CD14-positive monocyte (primary cell): ENCODE measurements around the gene PIP4K2C. TPM values are rescaled to one million over a fixed set of nuclear protein-coding genes. Genes with fewer than 3 reads are reported as not detected.

ENCODE experiments used
- DNase-seq, 3 donors: peaks; one replicate each; pipeline ENCODE4 v3.0.0-alpha.2; 2011 to 2022
- H2AFZ ChIP-seq: 2 replicates; pipeline ENCODE4 v1.6.0; 2012; ENCODE audit warnings: mild to moderate bottlenecking, low read depth, low read length, inconsistent platforms; ENCODE audit not compliant: insufficient read depth, poor library complexity, severe bottlenecking
- H3K27ac ChIP-seq, 2 donors: 1 replicate in 1 of 2; 2 replicates in 1 of 2; pipeline ENCODE4 v1.5.1; 2012 to 2013; ENCODE audit warnings: low read length in 2 of 2, control low read depth in 1 of 2, inconsistent platforms in 1 of 2, low read depth in 1 of 2, mild to moderate bottlenecking in 1 of 2
- H3K27me3 ChIP-seq, 2 donors: one replicate each; pipeline versions ENCODE4 v1.6.0 to v1.6.1; 2011 to 2013; ENCODE audit warnings: low read length in 2 of 2; ENCODE audit not compliant: control insufficient read depth in 2 of 2, insufficient read depth in 2 of 2
- H3K36me3 ChIP-seq, 2 donors: replicated peaks in 1 of 2; 1 replicate in 1 of 2; 2 replicates in 1 of 2; pipeline versions ENCODE4 v1.5.1 to v1.6.1; 2012 to 2013; ENCODE audit warnings: low read length in 2 of 2, control low read depth in 1 of 2, inconsistent platforms in 1 of 2, mild to moderate bottlenecking in 1 of 2; ENCODE audit not compliant: insufficient read depth in 2 of 2, control insufficient read depth in 1 of 2
- H3K4me1 ChIP-seq, 2 donors: 1 replicate in 1 of 2; 2 replicates in 1 of 2; pipeline versions ENCODE4 v1.5.1 to v1.6.1; 2012 to 2013; ENCODE audit warnings: low read length in 2 of 2, control low read depth in 1 of 2, inconsistent platforms in 1 of 2, mild to moderate bottlenecking in 1 of 2, moderate library complexity in 1 of 2; ENCODE audit not compliant: insufficient read depth in 2 of 2, control insufficient read depth in 1 of 2
- H3K4me2 ChIP-seq: replicated peaks from 2 replicates; pipeline ENCODE3; 2012; ENCODE audit warnings: low read length, moderate library complexity, mild to moderate bottlenecking; ENCODE audit not compliant: poor library complexity, severe bottlenecking; ENCODE audit errors: extremely low read depth
- H3K4me3 ChIP-seq, 3 experiments: fragments of 200-600 bp in 1 of 3; sonication (generic) in 1 of 3; replicated peaks in 1 of 3; 1 replicate in 2 of 3; 2 replicates in 1 of 3; pipeline ENCODE4 v1.5.1; 2011 to 2013; ENCODE audit warnings: low read length in 3 of 3, mild to moderate bottlenecking in 3 of 3, control low read depth in 2 of 3, low read depth in 2 of 3, inconsistent platforms in 1 of 3, moderate library complexity in 1 of 3
- H3K79me2 ChIP-seq: 2 replicates; pipeline ENCODE4 v1.6.0; 2012; ENCODE audit warnings: mild to moderate bottlenecking, control low read depth, inconsistent platforms, low read length, moderate library complexity; ENCODE audit not compliant: insufficient read depth
- H3K9ac ChIP-seq: 2 replicates; pipeline ENCODE4 v1.6.0; 2017; ENCODE audit warnings: low read length, mild to moderate bottlenecking; ENCODE audit not compliant: insufficient read depth, poor library complexity, severe bottlenecking
- H3K9me3 ChIP-seq, 2 donors: replicated peaks in 1 of 2; 1 replicate in 1 of 2; 2 replicates in 1 of 2; pipeline versions ENCODE4 v1.5.1 to v1.6.1; 2012 to 2013; ENCODE audit warnings: low read length in 2 of 2, control low read depth in 1 of 2; ENCODE audit not compliant: control insufficient read depth in 1 of 2, insufficient read depth in 1 of 2
- H4K20me1 ChIP-seq: 2 replicates; pipeline ENCODE4 v1.6.0; 2012; ENCODE audit warnings: mild to moderate bottlenecking, low read length, control low read depth, moderate library complexity; ENCODE audit not compliant: insufficient read depth
- H3K27ac Mint-ChIP-seq, 7 donors: one replicate each; pipeline ENCODE4 v1.8.0; 2020; ENCODE audit warnings: mild to moderate bottlenecking in 7 of 7, mixed read lengths in 7 of 7, moderate library complexity in 6 of 7, inconsistent platforms in 2 of 7
- H3K27me3 Mint-ChIP-seq, 3 donors: one replicate each; pipeline ENCODE4 v1.8.0; 2021 to 2022; ENCODE audit warnings: low read depth in 3 of 3, mild to moderate bottlenecking in 3 of 3, mixed read lengths in 3 of 3, moderate library complexity in 3 of 3, inconsistent platforms in 1 of 3
- H3K36me3 Mint-ChIP-seq, 2 donors: one replicate each; pipeline ENCODE4 v1.8.0; 2020; ENCODE audit warnings: mixed read lengths in 2 of 2, inconsistent platforms in 1 of 2, mild to moderate bottlenecking in 1 of 2
- H3K4me1 Mint-ChIP-seq: one replicate; pipeline ENCODE4 v1.8.0; 2020; ENCODE audit warnings: mild to moderate bottlenecking, mixed read lengths
- H3K4me3 Mint-ChIP-seq, 2 donors: one replicate each; pipeline ENCODE4 v1.8.0; 2020; ENCODE audit warnings: mild to moderate bottlenecking in 2 of 2, mixed read lengths in 2 of 2, moderate library complexity in 1 of 2
- H3K9me3 Mint-ChIP-seq, 7 donors: one replicate each; pipeline ENCODE4 v1.8.0; 2020 to 2022; ENCODE audit warnings: mixed read lengths in 7 of 7, mild to moderate bottlenecking in 6 of 7, moderate library complexity in 6 of 7, inconsistent platforms in 2 of 7
- CTCF ChIP-seq: fragments of 200-600 bp; IDR thresholded peaks from one replicate; pipeline ENCODE4 v1.8.0; 2022; ENCODE audit warnings: antibody characterized with exemption, mild to moderate bottlenecking
- WGBS: methylation state at CpG from one replicate; pipeline ENCODE4 v1.1.5; 2013; ENCODE audit warnings: missing lambda C conversion rate; ENCODE audit not compliant: insufficient coverage; 5-methylcytosine and 5-hydroxymethylcytosine counted together
- intact Hi-C, 2 donors: fragments of 100-400 bp; cut with micrococcal nuclease; formaldehyde crosslinking; loops; one replicate each; pipeline versions ENCODE4 v1.15.0 to v1.15.1; 2023
- polyA plus RNA-seq, 3 donors: library from polyadenylated mRNA; depleted of rRNA in 1 of 3; unstranded in 2 of 3; stranded (reverse) in 1 of 3; fragments of 300-500 nt in 2 of 3; fragments of >200 nt in 1 of 3; fragmentation: Illumina TruSeq in 2 of 3; gene quantifications; 1 replicate in 2 of 3; 2 replicates in 1 of 3; pipeline ENCODE4 v1.2.3, GENCODE V29; 2012 to 2021

Gene PIP4K2C
- polyA plus RNA-seq, 3 donors: 12.3 to 18.6 (median 16.9) TPM

- WGBS: 0% methylated on average over 15 of the region's 29 CpGs
- Histone ChIP-seq H4K20me1 (no peaks in the 10 kb centered on the region), H3K9ac (peak overlapping the region; percentile 27), H3K4me3 (peak overlapping the region in 1 of 3 experiments; percentile 71), H3K9me3 (peaks cover 0 to 5% of the 10 kb centered on the region in 2 donors), H3K79me2 (no peaks in the 10 kb centered on the region), H3K36me3 (no peaks in the 10 kb centered on the region), H3K4me1 (peaks cover 13 to 17% of the 10 kb centered on the region in 2 donors), H2AFZ (peak overlapping the region; percentile 72), H3K27ac (no peak overlapping the region), H3K27me3 (peaks cover 38 to 82% of the 10 kb centered on the region in 2 donors), H3K4me2 (peak overlapping the region; percentile 82)
- Mint-ChIP-seq H3K36me3 (peaks cover 0 to 1% of the 10 kb centered on the region in 2 donors), H3K4me1 (peaks cover 19% of the 10 kb centered on the region), H3K27me3 (peaks cover 70 to 77% (median 77%) of the 10 kb centered on the region in 3 donors), H3K27ac (no peak overlapping the region), H3K4me3 (peak overlapping the region; percentile 52 to 85), H3K9me3 (peaks cover 0 to 18% (median 3%) of the 10 kb centered on the region in 7 donors)
- no peak for TF ChIP-seq CTCF
- DNase-seq: no peak
- intact Hi-C loops: no loop called here
These were observed 19.6 kb downstream of the PIP4K2C start for GRCh38 chr12:57610554-57611107.

DNA sequence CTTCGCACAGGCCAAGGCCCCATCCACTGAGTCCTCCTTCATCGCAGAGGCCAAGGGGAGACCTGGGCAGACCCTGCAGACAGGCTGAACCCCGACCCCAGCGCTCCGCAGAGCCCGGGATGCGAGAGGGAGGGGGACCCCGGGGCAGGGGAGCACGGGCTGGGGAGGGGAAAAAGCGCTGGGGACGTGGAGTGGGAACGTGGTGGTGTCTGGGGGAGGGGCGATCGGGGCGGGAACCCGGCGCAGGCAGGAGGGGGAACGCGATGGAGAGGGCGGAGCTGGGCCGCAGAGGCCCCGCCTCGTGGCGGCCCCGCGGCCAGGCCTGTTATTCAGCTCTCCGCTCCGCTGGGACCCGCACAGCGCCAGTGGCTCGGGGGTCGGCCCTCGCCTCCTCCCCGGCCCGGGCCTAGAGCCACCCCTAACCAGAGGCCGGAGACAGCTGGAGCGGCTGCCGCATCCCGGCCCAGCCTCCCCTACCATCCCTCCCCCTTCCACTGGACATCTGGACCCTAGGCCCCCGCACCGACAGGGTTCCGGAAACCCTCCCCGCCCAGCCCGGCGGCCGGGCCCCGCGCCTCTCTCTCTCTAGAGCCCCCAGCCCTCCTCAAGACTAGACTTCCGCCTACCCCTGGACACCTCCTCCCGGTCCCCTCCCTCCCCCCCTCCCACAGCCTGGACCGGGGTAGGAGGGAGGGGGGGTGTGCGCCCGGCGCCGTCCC lies 20.3 kb downstream of the PIP4K2C start, which contains the start of gene ARHGEF25:
ARHGEF25 (plus strand) TSS at position 328 of the 719 bp plus-strand sequence. CDS start 460 bp downstream, outside the sequence.
- H3K4me3 ChIP-seq: peak within 1 kb of the TSS; percentile 3 to 71 (median 26)
- no peaks in the 10 kb centered on the region for H3K79me2 ChIP-seq
- H3K9ac ChIP-seq: peak within 1 kb of the TSS; percentile 27
- intact Hi-C loops: no loop called here
- H3K36me3 ChIP-seq: no peaks in the 10 kb centered on the region
- peak within 1 kb of the TSS; percentile 82 for H3K4me2 ChIP-seq
- WGBS: under 1% methylated on average over 40 of the region's 55 CpGs
- H3K4me1 ChIP-seq: peaks cover 13 to 17% of the 10 kb centered on the region in 2 donors
- H2AFZ ChIP-seq: peak within 1 kb of the TSS; percentile 72
- Mint-ChIP-seq H3K36me3 (peaks cover 0 to 1% of the 10 kb centered on the region in 2 donors), H3K27ac (no peak within 1 kb of the TSS), H3K27me3 (peaks cover 69 to 75% (median 74%) of the 10 kb centered on the region in 3 donors), H3K4me1 (peaks cover 16% of the 10 kb centered on the region), H3K4me3 (peak within 1 kb of the TSS; percentile 61 to 85), H3K9me3 (peaks cover 0 to 18% (median 2%) of the 10 kb centered on the region in 7 donors)
- no peak for TF ChIP-seq CTCF
- no peak within 1 kb of the TSS for H3K27ac ChIP-seq
- H4K20me1 ChIP-seq: no peaks in the 10 kb centered on the region
- H3K9me3 ChIP-seq: peaks cover 0 to 5% of the 10 kb centered on the region in 2 donors
- H3K27me3 ChIP-seq: peaks cover 35 to 80% of the 10 kb centered on the region in 2 donors
- no peak for DNase-seq
